GM12878 (cell line): ENCODE measurements around the gene CTDNEP1. TPM values are rescaled to one million over a fixed set of nuclear protein-coding genes. Genes with fewer than 3 reads are reported as not detected.

ENCODE experiments used
- ATAC-seq: fragments of 200-7000 bp; cut with Tn5 transposase; 3 replicates; pipeline ENCODE4 v1.9.1; 2020; ENCODE audit warnings: mild to moderate bottlenecking, moderate library complexity
- BruUV-seq: library from RNA; stranded (reverse); fragments of 400-500 nt; replicated peaks from 2 replicates; lab custom pipeline; 2021; lab: Mats Ljungman, UMichigan
- CTCF ChIA-PET: fragments of 300-600 bp; sonication (Branson Sonifier 250); formaldehyde crosslinking; extraction: SDS; loops from one replicate; lab custom pipeline; 2021; ENCODE audit warnings: inconsistent platforms; lab: Yijun Ruan, JAX
- POLR2A ChIA-PET: fragments of 350-600 bp; formaldehyde crosslinking; extraction: SDS; loops from one replicate; lab custom pipeline; 2021; ENCODE audit warnings: inconsistent platforms; lab: Charles Lee
- RAD21 ChIA-PET: fragments of 300-600 bp; sonication (Branson Sonifier 250); formaldehyde crosslinking; loops from one replicate; lab custom pipeline; 2023; ENCODE audit warnings: antibody characterized with exemption; ENCODE audit not compliant: unreplicated experiment; lab: Charles Lee
- SMC1A ChIA-PET: fragments of 300-600 bp; sonication (Branson Sonifier 250); formaldehyde crosslinking; loops from one replicate; lab custom pipeline; 2023; ENCODE audit not compliant: unreplicated experiment, uncharacterized antibody; lab: Charles Lee
- DNase-seq: peaks from one replicate; pipeline ENCODE4 v3.0.0-alpha.2; 2011; ENCODE audit warnings: low read depth, low spot score
- FAIRE-seq: peaks from 3 replicates; lab custom pipeline; 2011; peaks lifted over from hg19 to GRCh38; lab: Jason Lieb, UNC
- H2AFZ ChIP-seq: 2 replicates; pipeline ENCODE4 v1.6.0; 2011; ENCODE audit warnings: low read depth, low read length, control low read depth; ENCODE audit not compliant: control insufficient read depth
- H3K27ac ChIP-seq: 2 replicates; pipeline ENCODE4 v1.5.1; 2011; ENCODE audit warnings: control low read depth; ENCODE audit not compliant: control insufficient read depth, insufficient read depth
- H3K27me3 ChIP-seq, 2 experiments: replicated peaks in 1 of 2; 2 replicates each; pipeline versions ENCODE4 v1.6.0 to v1.6.1; 2011; ENCODE audit warnings: low read length in 1 of 2; ENCODE audit not compliant: control insufficient read depth in 2 of 2, insufficient read depth in 2 of 2
- H3K36me3 ChIP-seq, 2 experiments: 2 replicates each; pipeline ENCODE4 v1.5.1; 2011; ENCODE audit warnings: low read length in 1 of 2; ENCODE audit not compliant: control insufficient read depth in 2 of 2, insufficient read depth in 2 of 2
- H3K4me1 ChIP-seq: 2 replicates; pipeline ENCODE4 v1.6.1; 2011; ENCODE audit warnings: mild to moderate bottlenecking, low read length, moderate library complexity, mixed read lengths; ENCODE audit not compliant: control insufficient read depth, insufficient read depth
- H3K4me2 ChIP-seq: 2 replicates; pipeline ENCODE4 v1.6.0; 2011; ENCODE audit warnings: control low read depth; ENCODE audit not compliant: control insufficient read depth, insufficient read depth
- H3K4me3 ChIP-seq: fragments of 200-600 bp; sonication (generic); 2 replicates; pipeline ENCODE4 v1.5.1; 2016
- H3K79me2 ChIP-seq: 2 replicates; pipeline ENCODE4 v1.6.0; 2011; ENCODE audit warnings: low read length; ENCODE audit not compliant: control insufficient read depth, insufficient read depth
- H3K9ac ChIP-seq: 2 replicates; pipeline ENCODE4 v1.8.0; 2011; ENCODE audit warnings: low read length, control low read depth, mixed read lengths; ENCODE audit not compliant: control insufficient read depth, insufficient read depth
- H3K9me3 ChIP-seq: replicated peaks from 3 replicates; pipeline ENCODE4 v1.5.1; 2011; ENCODE audit warnings: mild to moderate bottlenecking, low read length; ENCODE audit not compliant: control insufficient read depth, insufficient read depth
- H4K20me1 ChIP-seq: 2 replicates; pipeline ENCODE4 v1.6.0; 2011; ENCODE audit not compliant: control insufficient read depth, insufficient read depth
- CEBPB ChIP-seq, 2 experiments: fragments of 150-350 bp in 1 of 2; IDR thresholded peaks; 2 replicates each; pipeline ENCODE4 v1.6.1; 2012 to 2014; ENCODE audit warnings: low read depth in 2 of 2, low read length in 2 of 2, borderline replicate concordance in 1 of 2, inconsistent platforms in 1 of 2
- EGR1 ChIP-seq, 2 experiments: IDR thresholded peaks; 1 replicate in 1 of 2; 2 replicates in 1 of 2; pipeline ENCODE4 v1.6.1; 2011 to 2012; ENCODE audit warnings: low read depth in 2 of 2, low read length in 2 of 2, borderline replicate concordance in 1 of 2, mild to moderate bottlenecking in 1 of 2, moderate library complexity in 1 of 2
- ESRRA ChIP-seq: IDR thresholded peaks from 2 replicates; pipeline ENCODE4 v1.6.1; 2012; ENCODE audit warnings: mild to moderate bottlenecking, low read length, improper control_type of control experiment
- MEF2A ChIP-seq: IDR thresholded peaks from 2 replicates; pipeline ENCODE4 v1.6.1; 2011; ENCODE audit warnings: low read depth, mild to moderate bottlenecking, low read length, moderate library complexity; ENCODE audit not compliant: insufficient read depth
- MEF2B ChIP-seq: fragments of 450-650 bp; IDR thresholded peaks from 2 replicates; pipeline ENCODE4 v1.6.1; 2018; ENCODE audit warnings: mild to moderate bottlenecking, moderate library complexity; ENCODE audit not compliant: partially characterized antibody, poor library complexity, severe bottlenecking
- NR2C1 ChIP-seq: fragments of 450-650 bp; IDR thresholded peaks from 2 replicates; pipeline ENCODE4 v1.6.1; 2017; ENCODE audit warnings: antibody characterized with exemption, mild to moderate bottlenecking, moderate library complexity
- RB1 ChIP-seq: fragments of 450-650 bp; formaldehyde crosslinking; IDR thresholded peaks from 2 replicates; pipeline ENCODE4 v1.6.1; 2017; ENCODE audit warnings: mild to moderate bottlenecking, borderline replicate concordance
- RUNX3 ChIP-seq: IDR thresholded peaks from 2 replicates; pipeline ENCODE4 v1.6.1; 2012; ENCODE audit warnings: low read length, inconsistent platforms
- SPI1 ChIP-seq: IDR thresholded peaks from 2 replicates; pipeline ENCODE4 v1.6.1; 2011; ENCODE audit warnings: low read depth, mild to moderate bottlenecking, low read length, moderate library complexity, borderline replicate concordance; ENCODE audit not compliant: insufficient read depth
- STAT3 ChIP-seq: IDR thresholded peaks from 2 replicates; pipeline ENCODE4 v1.6.1; 2011; ENCODE audit warnings: low read depth, low read length, improper control_type of control experiment
- ZNF217 ChIP-seq: fragments of 450-650 bp; IDR thresholded peaks from 2 replicates; pipeline ENCODE4 v1.6.1; 2017; ENCODE audit warnings: antibody characterized with exemption, mild to moderate bottlenecking
- ZNF24 ChIP-seq: fragments of 450-650 bp; IDR thresholded peaks from 2 replicates; pipeline ENCODE4 v1.6.1; 2017; ENCODE audit warnings: antibody characterized with exemption, mild to moderate bottlenecking
- ZSCAN29 ChIP-seq: fragments of 450-650 bp; IDR thresholded peaks from 2 replicates; pipeline ENCODE4 v1.6.1; 2017; ENCODE audit warnings: mild to moderate bottlenecking, moderate library complexity
- WGBS: methylation state at CpG from one replicate; pipeline ENCODE4 v1.1.6; 2016; ENCODE audit warnings: low lambda C conversion rate; ENCODE audit not compliant: insufficient replicate concordance, insufficient coverage; ENCODE audit errors: missing lambda C conversion rate; 5-methylcytosine and 5-hydroxymethylcytosine counted together
- in situ Hi-C: fragments of 300-500 bp; cut with MboI; formaldehyde crosslinking; loops from 9 replicates; pipeline ENCODE4 v1.14.3; 2018; ENCODE audit warnings: mixed read lengths
- intact Hi-C: fragments of 100-400 bp; cut with micrococcal nuclease; formaldehyde crosslinking; loops from one replicate; pipeline ENCODE4 v1.14.2; 2022; ENCODE audit not compliant: unreplicated experiment
- polyA plus RNA-seq, 11 experiments: library from polyadenylated mRNA; depleted of rRNA in 4 of 11; unstranded in 6 of 11; stranded (reverse) in 5 of 11; fragments of >200 nt; fragmentation: Nextera tagmentation in 4 of 11; fragmentation: Illumina TruSeq in 1 of 11; extraction: Ambion mirVana in 4 of 11; extraction: Trizol in 1 of 11; gene quantifications; 1 replicate in 1 of 11; 2 replicates in 10 of 11; pipeline versions ENCODE4 v1.2.1 to v1.2.3, GENCODE V29; 2011 to 2016; ENCODE audit warnings: inconsistent platforms in 2 of 11, missing spikeins in 2 of 11, low read depth in 1 of 11
- total RNA-seq, 4 experiments: library from RNA; depleted of rRNA in 3 of 4; stranded (reverse); fragments of >200 nt in 3 of 4; fragmentation: Illumina TruSeq in 1 of 4; extraction: Trizol in 1 of 4; gene quantifications; 2 replicates each; pipeline versions ENCODE4 v1.2.1 to v1.2.3, GENCODE V29; 2013 to 2021
- TF ChIP-seq, protein P1 (sequence below): fragments of 450-650 bp; IDR thresholded peaks from 2 replicates; pipeline ENCODE4 v1.6.1; 2016; ENCODE audit warnings: mild to moderate bottlenecking, moderate library complexity, borderline replicate concordance
- TF ChIP-seq, protein P2 (sequence below), 3 experiments: IDR thresholded peaks in 2 of 3; conservative IDR thresholded peaks in 1 of 3; 2 replicates each; pipeline ENCODE4 v1.5.1; 2011; ENCODE audit warnings: low read depth in 3 of 3, low read length in 3 of 3, mild to moderate bottlenecking in 3 of 3, control low read depth in 2 of 3, moderate library complexity in 2 of 3, inconsistent platforms in 1 of 3, mixed read lengths in 1 of 3; ENCODE audit not compliant: control insufficient read depth in 2 of 3, insufficient read depth in 1 of 3; ENCODE audit errors: extremely low read depth in 1 of 3
- TF ChIP-seq, protein P3 (sequence below): IDR thresholded peaks from 2 replicates; pipeline ENCODE4 v1.6.1; 2011; ENCODE audit warnings: low read depth, low read length, improper control_type of control experiment, borderline replicate concordance
- TF ChIP-seq, protein P4 (sequence below): fragments of 450-650 bp; IDR thresholded peaks from 2 replicates; pipeline ENCODE4 v1.6.1; 2014; ENCODE audit warnings: mild to moderate bottlenecking

The CTDNEP1 gene
- total and polyA plus RNA-seq, 10 of the 15 experiments (the other 5 are each of a cell fraction or from before 2014, with no cell fraction given) = 23.7 to 176 (median 30.3) TPM

DNA sequence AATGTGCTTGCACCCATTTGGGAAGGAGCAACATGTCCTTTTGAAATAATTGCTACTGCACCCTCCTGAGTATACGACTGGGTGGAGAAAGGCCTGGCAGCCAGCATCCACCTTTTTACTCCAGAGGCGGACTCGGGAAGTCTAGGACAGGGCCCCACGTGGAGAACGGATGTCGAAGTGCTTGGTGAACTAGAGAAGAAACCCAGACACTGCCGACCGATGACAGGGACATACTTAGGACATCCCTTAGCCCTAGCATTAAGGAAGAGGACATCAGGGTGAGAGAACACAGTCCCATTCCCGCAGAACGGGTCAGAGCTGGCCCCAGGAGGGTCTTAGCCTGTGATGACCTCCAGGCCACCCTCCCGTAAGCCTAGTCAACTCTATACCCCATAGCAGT, 39.2 kb upstream of the CTDNEP1 start:
- Histone ChIP-seq H3K4me3 (no peak overlapping the region), H3K36me3 (no peaks in the 10 kb centered on the region), H3K9me3 (no peaks in the 10 kb centered on the region), H3K4me2 (no peak overlapping the region), H3K9ac (no peak overlapping the region), H3K79me2 (no peaks in the 10 kb centered on the region)
- POLR2A ChIA-PET = no interaction called here
- FAIRE-seq = no peak
- DNase-seq = no peak
- ATAC-seq = no peak
- SMC1A ChIA-PET = no interaction called here
- 13% methylated on average over 11 of the region's 11 CpGs for WGBS
- RAD21 ChIA-PET = no interaction called here
- CTCF ChIA-PET = interaction anchor here (1.5 to 2.3 kb wide), 2 partner anchors 8 to 70 kb away, joined by 6 read pairs; no protein-coding TSS in a partner anchor
- intact Hi-C loops = no loop called here
- TF ChIP-seq, protein P1, sequence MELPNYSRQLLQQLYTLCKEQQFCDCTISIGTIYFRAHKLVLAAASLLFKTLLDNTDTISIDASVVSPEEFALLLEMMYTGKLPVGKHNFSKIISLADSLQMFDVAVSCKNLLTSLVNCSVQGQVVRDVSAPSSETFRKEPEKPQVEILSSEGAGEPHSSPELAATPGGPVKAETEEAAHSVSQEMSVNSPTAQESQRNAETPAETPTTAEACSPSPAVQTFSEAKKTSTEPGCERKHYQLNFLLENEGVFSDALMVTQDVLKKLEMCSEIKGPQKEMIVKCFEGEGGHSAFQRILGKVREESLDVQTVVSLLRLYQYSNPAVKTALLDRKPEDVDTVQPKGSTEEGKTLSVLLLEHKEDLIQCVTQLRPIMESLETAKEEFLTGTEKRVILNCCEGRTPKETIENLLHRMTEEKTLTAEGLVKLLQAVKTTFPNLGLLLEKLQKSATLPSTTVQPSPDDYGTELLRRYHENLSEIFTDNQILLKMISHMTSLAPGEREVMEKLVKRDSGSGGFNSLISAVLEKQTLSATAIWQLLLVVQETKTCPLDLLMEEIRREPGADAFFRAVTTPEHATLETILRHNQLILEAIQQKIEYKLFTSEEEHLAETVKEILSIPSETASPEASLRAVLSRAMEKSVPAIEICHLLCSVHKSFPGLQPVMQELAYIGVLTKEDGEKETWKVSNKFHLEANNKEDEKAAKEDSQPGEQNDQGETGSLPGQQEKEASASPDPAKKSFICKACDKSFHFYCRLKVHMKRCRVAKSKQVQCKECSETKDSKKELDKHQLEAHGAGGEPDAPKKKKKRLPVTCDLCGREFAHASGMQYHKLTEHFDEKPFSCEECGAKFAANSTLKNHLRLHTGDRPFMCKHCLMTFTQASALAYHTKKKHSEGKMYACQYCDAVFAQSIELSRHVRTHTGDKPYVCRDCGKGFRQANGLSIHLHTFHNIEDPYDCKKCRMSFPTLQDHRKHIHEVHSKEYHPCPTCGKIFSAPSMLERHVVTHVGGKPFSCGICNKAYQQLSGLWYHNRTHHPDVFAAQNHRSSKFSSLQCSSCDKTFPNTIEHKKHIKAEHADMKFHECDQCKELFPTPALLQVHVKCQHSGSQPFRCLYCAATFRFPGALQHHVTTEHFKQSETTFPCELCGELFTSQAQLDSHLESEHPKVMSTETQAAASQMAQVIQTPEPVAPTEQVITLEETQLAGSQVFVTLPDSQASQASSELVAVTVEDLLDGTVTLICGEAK = no peak
- TF ChIP-seq NR2C1 = no peak
- TF ChIP-seq ESRRA = no peak
- TF ChIP-seq EGR1 (IDR thresholded peaks at IDR 0.05; ENCODE audit: borderline replicate concordance in 1 of 2, low read depth in 2 of 2, low read length in 2 of 2) = no peak
- TF ChIP-seq ZNF24 = no peak
- TF ChIP-seq MEF2B = no peak
- no peak for TF ChIP-seq SPI1
- TF ChIP-seq, protein P2, sequence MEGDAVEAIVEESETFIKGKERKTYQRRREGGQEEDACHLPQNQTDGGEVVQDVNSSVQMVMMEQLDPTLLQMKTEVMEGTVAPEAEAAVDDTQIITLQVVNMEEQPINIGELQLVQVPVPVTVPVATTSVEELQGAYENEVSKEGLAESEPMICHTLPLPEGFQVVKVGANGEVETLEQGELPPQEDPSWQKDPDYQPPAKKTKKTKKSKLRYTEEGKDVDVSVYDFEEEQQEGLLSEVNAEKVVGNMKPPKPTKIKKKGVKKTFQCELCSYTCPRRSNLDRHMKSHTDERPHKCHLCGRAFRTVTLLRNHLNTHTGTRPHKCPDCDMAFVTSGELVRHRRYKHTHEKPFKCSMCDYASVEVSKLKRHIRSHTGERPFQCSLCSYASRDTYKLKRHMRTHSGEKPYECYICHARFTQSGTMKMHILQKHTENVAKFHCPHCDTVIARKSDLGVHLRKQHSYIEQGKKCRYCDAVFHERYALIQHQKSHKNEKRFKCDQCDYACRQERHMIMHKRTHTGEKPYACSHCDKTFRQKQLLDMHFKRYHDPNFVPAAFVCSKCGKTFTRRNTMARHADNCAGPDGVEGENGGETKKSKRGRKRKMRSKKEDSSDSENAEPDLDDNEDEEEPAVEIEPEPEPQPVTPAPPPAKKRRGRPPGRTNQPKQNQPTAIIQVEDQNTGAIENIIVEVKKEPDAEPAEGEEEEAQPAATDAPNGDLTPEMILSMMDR (IDR thresholded peaks at IDR 0.05 in 2 of 3, conservative IDR thresholded peaks at IDR 0.05 in 1 of 3; ENCODE audit: control insufficient read depth in 2 of 3, extremely low read depth in 1 of 3, insufficient read depth in 1 of 3, low read depth in 3 of 3, low read length in 3 of 3) = no peak
- no peak for TF ChIP-seq CEBPB (IDR thresholded peaks at IDR 0.05; ENCODE audit: borderline replicate concordance in 1 of 2, low read depth in 2 of 2, low read length in 2 of 2)
- TF ChIP-seq, protein P3, sequence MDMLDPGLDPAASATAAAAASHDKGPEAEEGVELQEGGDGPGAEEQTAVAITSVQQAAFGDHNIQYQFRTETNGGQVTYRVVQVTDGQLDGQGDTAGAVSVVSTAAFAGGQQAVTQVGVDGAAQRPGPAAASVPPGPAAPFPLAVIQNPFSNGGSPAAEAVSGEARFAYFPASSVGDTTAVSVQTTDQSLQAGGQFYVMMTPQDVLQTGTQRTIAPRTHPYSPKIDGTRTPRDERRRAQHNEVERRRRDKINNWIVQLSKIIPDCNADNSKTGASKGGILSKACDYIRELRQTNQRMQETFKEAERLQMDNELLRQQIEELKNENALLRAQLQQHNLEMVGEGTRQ = no peak
- TF ChIP-seq RB1 = no peak
- TF ChIP-seq, protein P4, sequence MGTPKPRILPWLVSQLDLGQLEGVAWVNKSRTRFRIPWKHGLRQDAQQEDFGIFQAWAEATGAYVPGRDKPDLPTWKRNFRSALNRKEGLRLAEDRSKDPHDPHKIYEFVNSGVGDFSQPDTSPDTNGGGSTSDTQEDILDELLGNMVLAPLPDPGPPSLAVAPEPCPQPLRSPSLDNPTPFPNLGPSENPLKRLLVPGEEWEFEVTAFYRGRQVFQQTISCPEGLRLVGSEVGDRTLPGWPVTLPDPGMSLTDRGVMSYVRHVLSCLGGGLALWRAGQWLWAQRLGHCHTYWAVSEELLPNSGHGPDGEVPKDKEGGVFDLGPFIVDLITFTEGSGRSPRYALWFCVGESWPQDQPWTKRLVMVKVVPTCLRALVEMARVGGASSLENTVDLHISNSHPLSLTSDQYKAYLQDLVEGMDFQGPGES = no peak
- no peak for TF ChIP-seq ZNF217
- no peak for TF ChIP-seq STAT3
- TF ChIP-seq ZSCAN29 = no peak
- no peak for TF ChIP-seq MEF2A
- TF ChIP-seq RUNX3 = no peak
- TF ChIP-seq, all 136 proteins: peak for 0
- Histone ChIP-seq H4K20me1 (no peaks in the 10 kb centered on the region; the same call in 1 of the 2 replicates), H3K4me1 (peaks cover 3% of the 10 kb centered on the region), H3K27ac (no peak overlapping the region), H2AFZ (no peak overlapping the region), H3K27me3 (peaks cover 3 to 6% of the 10 kb centered on the region in 2 experiments)
- in situ Hi-C loops = no loop called here
- no TSS peak for BruUV-seq
